NCI-H345 (cell line): Measurements from ENCODE around the gene IFT80.

Experiments
- DNase-seq: peaks from one replicate; lab custom pipeline; 2025; lab: John Stamatoyannopoulos, UW

Gene IFT80

DNA sequence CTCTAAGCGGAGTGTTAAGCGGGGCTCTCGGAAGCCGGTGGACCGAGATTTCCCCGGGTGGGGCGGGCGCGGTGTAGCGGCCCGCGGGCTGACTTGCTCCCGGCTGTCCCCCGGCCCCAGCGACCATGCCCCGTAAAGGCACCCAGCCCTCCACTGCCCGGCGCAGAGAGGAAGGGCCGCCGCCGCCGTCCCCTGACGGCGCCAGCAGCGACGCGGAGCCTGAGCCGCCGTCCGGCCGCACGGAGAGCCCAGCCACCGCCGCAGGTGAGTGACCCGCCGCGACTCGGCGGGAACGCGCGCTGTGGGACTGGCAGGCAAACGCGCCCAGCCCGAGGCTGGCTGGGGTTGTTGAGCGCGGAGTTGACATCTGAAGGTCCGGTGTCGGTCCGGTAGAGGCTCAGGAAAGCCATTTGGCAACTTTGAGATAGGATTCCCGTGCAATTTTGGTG is 1.7 kb upstream of the IFT80 start:
- no peak for DNase-seq

DNA sequence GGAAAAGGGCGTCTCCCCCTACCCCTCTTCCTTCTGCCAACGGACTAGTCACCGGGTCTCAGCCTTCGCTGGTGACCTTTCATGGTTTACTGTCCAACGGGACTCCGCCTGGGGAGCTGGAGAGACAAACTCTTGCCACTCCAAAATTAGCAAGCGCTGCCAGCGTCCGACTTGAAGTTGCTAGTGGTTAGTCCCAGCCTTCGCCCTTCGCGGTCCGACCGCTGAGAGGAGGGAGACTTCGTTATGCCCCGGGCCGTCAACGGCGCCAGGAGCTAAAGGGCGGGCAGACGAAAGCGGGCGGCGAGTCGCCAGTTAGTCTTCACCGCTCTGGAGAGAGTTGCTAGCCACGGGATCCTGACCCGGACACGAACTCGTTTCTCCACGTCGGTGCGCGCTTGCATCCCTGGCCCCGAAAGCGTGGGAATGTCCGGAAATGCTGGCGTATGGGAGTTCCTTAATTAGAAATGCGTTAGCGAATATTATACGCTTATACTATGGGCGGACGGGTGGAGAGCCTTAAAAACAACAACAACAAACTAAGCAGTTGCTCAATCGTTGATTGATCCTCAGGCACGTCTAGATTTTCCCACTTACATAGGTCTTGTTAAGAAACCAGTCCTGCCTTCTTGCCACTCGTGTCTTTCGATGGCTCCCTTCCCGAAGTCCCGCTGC is 1.1 kb upstream of the IFT80 start:
- no peak for DNase-seq

DNA sequence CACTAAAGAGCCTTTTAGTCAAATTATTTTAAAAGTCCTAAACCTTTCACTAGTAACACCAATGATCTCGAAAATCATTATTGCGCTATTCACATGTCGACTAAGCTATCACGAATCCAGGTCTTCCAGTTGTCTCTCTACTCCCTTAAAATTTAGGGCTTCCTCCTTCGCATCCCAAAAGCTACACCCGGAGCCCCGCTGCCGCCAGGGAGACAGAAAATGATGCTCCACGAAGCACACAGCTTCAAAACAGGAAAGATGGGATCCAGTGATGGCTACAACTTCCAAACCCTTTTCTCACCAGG is 253 bp downstream of the IFT80 start:
- DNase-seq, result no peak

DNA sequence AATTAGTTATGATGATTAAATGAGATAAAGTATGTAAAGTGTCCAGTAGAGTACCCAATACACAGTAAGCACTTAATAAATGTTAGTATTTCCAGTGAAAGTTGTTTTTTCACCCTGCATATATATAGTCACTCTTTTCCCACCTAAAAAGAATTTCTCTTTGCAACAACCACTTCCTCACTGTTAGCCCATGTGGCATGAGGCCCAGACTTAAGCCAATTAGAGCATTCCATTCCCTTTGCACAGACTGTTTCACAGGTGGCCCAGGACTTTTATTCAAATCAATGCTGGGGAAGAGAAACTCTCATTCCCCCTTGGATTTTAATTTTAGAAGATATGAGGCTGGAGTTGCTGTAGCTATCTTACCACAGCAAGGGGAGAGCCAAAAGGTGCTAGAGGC is 3.7 kb downstream of the IFT80 start:
- DNase-seq, result no peak

DNA sequence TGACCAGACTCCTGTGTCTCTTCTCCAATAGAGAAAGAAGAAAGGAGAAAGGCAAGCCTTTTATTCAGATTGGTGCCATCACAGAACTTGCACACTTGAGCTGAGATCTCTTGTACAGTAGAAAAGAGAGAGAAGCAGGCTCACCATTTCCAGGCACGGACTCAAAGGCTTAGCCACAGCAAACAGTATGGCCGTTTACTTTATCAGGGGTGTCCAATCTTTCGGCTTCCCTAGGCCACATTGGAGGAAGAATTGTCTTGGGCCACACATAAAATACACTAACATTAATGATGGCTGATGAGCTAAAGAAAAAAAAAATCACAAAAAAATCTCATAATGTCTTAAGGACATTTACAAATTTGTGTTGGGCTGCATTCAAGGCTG is 5.0 kb downstream of the IFT80 start:
- no peak for DNase-seq

DNA sequence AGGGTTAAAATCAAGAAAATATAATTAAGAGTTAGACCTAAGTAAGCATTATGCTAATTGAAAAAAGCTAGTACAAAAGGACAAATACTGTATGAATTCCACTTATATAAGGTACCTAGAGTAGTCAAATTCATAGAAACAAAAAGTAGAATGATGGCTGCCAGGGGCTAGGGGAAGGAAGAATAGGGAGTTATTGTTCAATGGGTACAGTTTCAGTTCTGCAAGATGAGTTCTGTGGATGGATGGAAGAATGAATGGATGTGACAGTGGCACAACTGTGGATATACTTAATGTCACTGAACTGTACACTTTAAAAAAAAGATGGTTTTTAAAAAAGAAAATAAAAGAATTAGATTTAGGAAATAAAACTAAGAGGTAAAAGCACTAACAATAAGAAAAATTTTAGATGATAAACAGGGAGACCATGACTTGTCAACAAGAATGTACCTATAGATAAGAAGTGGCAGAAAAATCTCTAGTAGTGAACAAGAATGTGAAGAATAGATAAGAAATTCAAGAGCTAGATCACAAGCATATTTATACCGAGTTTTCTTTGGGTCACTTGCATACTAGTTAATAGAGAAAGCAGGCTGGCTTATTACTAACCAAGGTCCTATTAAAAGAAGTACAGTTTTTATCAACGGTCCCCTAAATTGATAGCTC is 5.5 kb downstream of the IFT80 start:
- DNase-seq, result no peak

DNA sequence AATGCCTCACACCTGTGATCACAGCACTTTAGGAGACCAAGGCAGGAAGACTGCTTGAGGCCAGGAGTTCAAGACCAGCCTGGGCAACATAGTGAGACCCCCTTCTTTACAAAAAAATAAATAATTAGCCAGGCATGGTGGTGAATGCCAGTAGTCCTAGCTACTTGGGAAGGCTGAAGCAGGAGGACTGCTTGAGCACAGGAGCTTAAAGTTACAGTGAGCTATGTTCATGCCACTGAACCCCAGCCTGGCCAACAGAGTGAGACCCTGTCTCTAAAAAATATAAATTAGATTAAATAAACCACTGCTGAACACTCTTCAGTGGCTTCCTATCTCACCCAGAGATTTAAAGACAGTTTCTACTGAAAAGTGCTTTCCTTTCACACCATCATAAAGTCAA is 6.2 kb downstream of the IFT80 start:
- no peak for DNase-seq

DNA sequence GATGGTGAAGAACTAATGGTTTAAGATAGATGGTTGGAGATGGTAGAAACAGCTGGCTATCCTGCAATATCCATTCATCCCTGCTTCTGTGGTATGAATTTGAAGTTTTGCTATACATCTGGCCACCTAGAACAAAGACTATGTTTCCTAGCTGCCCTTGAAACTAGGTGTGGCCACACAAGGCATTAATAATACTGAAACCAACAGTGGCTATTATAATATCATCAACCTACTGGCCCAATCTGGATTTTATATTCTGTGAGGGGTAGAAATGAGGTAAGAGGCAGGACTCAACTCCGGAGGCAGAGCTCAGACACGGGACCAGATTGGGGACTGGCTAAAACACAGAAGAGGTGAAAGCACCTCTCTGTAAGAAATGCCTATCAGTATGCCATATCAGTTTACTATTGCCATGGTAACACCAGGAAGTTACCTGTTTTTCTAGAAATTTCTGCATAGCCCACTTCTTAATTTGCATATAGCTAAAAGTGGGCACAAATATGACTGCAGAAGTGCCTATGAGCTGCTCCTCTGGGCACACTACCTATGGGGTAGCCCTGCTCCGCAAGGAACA is 8.4 kb downstream of the IFT80 start:
- no peak for DNase-seq

DNA sequence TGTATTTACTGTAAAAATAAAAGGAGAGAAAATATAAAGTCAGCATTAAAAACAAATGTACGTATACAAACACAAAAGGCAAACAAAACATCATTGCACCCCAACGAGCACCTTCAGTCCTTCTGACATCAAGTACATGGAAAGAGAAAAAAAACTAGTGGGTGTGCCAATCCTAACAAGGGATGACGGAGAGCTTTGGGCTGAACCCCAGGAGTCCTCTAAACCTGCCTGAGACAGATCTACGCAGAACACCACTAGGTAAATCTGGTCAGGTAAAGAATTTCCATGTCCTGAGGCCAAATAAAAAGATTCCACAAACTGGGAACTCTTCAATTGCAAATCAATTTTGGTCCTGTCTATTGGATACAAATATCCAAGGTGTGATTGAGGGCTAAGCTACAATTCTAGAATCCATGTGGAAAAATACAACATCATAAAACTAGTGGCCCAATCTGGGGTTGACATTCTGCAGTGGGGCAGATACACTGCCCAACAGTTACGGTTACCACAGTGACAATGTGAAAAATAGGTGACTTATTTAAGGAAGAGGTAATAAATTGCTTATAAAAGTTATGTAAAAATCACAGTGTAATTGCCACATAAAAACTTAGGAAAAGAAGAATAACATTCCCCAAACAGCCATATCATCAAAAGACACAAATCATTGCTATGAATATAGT is 14.2 kb downstream of the IFT80 start:
- no peak for DNase-seq

DNA sequence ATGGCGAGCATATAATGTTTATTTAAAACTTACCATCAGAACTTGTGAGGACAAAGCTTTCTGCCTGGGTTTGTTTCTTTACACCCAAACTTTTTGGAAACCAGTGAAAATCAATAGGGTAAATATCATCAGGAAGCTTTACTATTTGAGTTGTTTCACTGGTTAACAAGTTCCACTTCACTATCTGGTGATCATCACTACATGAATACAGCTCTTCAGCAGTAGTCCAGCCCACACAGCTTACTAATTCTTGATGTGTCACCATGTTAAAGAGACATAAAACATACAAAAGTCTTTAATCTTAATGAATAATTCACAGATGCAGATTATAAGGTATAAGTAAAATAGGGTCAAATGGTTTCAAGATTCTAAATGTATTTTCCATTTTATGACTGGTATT is 17.6 kb downstream of the IFT80 start:
- no peak for DNase-seq

DNA sequence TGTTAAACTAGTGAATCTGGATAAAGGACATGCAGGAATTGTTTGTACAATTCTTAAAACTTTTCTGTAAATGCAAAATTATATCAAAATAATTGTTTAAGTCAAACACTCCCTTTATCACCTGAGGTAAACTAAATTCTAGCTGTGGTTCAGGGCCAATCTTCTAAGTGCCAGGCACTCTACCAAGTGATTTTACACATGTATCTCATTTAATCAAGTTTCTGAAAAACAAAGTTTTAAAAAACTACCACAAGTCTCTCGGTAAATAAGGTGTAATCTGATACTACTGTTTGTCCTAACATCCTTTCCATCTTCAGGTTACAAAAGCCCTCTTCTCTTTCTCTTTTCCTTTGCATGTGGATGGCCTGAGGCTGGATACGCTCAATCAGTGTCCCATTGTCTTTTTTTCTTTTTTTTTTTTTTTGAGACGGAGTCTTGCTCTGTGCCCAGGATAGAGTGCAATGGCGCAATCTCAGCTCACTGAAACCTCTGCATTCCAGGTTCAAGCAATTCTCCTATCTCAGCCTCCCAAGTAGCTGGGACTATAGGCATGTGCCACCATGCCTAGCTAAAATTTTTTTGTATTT is 19.3 kb downstream of the IFT80 start:
- no peak for DNase-seq

DNA sequence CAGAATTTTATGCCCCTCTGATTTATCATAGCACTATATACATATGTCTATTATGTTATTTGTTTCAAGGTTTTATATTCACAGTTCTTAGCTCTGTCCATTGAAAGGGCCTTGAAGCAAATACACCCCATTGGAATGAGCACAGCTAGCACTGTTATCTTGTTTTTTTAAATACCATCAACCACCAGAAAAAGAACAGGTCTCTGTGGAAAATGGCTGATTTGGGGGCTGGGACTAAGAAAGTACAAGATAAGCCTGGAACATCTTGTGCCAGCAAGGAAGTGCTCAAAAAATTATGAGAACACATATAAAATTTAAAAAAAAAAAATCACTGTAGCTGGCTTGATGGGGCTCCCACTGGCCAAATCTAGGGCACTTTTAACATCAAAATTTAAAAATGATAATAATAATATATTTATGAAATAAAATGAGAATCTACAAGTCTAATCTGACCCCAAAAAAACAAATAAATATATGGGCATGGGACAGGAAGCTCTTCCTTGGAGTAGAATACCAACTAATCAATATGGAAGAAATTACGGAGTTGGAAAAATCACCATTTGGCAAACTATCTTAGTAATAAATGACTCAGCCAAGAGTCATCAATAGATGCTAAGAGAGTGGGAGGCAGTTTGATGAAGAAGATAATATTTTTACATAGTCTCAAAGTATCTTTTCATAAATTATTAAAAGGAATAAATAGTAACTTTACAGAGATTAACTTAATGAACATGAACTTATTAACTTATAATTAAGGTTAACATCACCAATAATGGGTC is 20.5 kb downstream of the IFT80 start:
- DNase-seq, result no peak

DNA sequence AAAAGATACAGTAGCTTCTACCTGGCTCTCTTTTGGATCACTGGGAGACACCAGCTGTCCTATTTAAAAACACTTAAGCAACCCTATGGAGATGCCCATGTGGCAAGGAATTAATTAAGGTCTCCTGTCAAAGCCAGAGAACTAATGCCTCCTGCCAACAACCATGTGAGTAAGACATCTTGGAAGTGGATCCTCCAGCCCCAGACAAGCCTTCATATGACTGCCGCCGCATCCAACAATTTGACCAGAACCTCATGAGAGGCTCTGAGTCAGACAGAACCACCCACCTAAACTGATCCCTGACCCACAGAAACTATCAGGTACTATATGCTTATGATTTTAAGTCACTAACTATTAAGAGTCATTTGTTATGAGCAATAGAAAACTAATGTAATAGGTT is 22.3 kb downstream of the IFT80 start:
- DNase-seq, result no peak

DNA sequence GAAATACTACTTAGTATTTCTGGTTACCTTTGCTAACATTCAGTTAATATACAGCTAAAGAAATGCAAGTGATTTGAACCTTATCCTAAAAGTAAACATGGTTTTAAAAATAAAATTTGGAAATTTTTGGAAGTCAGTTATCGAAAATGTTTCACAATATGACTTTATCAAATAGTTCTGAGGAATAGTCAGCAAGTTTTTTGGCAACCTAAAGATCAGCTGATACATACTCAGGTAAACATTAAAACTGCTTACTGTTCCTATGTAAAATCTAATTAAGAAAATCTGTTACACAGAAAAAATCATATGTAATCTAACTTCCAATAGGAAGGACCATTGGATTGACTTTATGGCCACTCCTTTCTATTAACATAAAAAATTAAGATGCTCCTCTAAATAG is 24.1 kb downstream of the IFT80 start:
- no peak for DNase-seq

DNA sequence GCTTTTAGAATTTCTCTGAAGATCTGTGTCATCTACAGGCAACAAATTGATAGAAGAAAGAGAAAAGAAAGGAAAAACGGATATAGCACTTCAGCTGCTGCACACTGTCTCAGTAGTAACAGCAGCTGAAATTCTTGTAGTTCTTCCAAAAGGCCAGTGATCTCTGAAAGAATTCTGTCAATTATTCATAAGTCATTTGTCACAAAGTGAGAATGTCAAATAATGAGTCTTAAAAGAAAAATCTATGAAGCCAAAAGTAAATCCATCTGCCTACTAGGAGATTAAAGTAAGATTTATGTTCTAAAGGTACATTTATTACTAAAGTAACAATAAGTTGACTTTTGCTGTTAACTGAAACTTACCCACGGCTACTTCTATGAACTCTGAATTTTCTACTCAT is 24.6 kb downstream of the IFT80 start:
- no peak for DNase-seq

DNA sequence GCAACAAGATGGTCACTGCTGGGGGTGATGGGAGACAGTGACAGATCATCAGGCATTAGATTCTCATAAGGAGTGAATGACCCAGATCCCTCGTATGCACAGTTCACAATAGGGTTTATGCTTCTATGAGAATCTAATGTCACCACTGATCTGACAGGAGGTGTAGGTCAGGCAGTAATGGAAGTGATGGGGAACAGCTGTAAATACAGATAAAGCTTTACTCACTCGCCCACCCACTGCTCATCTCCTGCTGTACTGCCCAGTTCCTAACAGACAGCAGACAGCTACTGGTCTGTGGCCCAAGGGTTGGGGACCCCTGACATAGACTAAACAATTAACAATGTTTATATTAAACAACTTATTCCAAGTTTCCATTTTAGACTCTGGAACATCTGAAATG is 25.4 kb downstream of the IFT80 start:
- no peak for DNase-seq

DNA sequence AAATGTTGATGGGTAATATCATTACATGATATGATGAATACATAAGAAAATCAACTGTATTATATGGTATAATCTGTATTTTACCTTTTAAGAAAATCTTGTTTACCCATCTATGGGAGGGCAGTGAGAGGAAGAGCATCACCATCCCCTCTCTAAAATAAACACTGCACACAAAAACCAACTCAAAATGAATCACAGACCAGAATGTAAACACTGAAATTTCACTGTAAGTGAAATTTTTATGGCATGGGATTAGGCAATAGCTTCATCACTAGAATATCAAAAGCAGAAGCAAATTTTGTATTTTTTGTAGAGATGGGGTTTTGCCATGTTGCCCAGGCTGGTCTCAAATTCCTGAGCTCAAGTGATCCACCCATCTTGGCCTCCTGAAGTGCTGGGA is 26.2 kb downstream of the IFT80 start:
- DNase-seq, result no peak

DNA sequence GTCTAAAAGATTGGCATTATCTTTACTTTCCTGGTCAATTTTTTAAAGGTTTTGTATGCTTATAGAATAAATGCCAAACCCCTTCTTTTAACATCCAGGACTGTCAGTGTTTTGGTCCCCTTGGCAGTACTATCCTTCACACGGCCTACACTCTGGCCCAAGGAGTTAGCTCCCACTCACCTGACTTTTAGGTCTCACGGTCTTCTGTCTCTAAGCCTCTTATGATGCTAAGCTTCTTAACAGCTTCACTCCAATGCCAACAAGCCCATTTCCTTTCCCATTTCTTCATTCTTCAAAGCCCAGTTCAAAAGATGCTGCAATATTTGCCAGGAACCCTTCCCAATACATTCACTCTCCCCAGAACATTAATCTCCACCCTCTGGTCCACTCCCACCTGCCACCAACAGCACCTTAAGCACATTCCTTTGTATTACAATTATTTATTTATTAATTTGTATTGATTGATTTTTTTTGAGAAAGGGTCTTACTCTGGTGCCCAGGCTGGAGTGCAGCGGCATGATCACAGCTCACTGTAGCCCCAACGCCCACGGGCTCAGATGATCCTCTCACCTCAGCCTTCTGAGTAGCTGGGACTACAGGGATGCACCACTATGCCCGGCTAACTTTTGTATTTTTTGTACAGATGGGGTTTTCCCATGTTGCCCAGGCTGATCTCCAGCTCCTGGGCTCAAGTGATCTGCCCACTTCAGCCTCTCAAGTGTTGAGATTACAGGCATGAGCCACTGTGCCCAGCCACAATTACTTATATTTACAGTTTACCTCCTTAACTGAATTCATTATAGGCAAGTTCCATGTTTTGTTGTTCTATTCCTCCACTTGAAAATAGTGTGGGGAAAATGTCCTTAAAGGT is 27.8 kb downstream of the IFT80 start:
- no peak for DNase-seq

DNA sequence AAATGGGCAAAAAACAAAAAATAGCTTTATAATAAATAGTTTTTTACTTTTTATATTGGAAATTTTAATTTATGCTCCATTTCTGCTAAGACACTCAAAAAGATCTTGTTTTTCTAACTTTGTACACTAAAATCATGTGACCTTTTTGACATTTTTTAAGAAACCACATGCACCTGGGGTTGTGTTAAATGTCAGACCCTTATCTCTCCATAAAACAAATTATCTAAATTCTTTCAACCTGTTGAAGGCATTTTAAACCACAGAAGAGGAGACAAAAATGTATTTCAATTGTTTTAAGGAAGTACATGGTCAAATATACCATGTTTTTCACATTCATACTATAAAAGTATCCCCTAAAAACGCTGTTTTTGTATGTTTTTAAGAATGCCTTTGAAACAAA is 29.2 kb downstream of the IFT80 start:
- DNase-seq, result no peak

DNA sequence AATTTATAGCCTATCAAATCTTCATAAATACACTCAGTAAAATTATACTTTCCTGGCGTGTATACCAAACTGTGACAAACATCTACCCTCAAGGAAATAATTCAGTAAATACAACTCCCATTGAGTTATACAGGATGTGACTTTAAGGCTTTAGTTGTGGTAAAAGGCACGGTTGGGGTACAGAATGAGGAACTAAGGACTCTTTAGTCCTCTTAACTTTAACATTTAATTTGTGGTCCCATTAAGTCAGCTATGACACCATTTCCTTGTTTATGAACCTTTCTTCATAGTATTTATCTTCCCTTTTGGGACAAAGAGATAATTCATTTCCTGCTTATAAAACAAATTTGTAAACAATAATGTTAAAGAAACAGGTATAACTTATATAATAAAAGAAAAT is 30.2 kb downstream of the IFT80 start:
- DNase-seq, result no peak

DNA sequence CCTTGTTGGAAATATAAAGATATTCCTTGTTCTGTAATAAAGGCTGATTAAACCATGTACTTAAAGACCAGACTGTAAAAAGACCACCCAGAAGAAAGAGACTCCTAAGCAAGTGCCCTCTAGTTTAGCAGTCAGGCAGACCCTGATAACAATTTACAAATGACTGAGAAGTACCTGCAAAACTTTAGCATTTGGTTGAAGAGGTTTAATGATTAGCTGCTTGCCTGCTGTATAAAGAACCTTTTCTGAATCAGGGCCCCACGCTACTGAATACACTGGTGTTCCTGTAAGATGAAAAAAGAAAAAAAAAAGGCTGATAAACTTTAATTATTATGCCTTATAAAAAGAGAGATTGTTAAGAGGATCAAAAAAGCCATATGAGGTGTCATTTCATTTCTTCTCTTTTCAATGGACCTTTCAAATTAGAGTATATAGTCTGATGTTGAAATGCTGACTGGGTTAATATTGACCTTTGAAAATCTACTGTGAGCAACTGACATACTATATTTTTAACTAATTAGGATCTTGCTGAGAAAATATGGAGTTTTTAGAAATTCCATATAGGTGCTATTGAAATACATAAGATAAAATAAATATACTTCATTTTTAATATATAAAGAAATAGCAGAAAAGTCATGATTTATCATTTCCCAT is 33.0 kb downstream of the IFT80 start:
- DNase-seq, result no peak
